Neural progenitor cell (in vitro differentiated cells): Measurements from ENCODE around the gene WDR54. TPM values are rescaled to one million over a fixed set of nuclear protein-coding genes. Genes with fewer than 3 reads are reported as not detected.

ENCODE experiments used
- DNase-seq: peaks from one replicate; pipeline ENCODE4 v3.0.0-alpha.2; 2016; ENCODE audit warnings: low spot score
- H2AFZ ChIP-seq: fragments of 200-600 bp; sonication (generic); replicated peaks from 2 replicates; pipeline ENCODE4 v1.6.1; 2016; ENCODE audit warnings: antibody characterized with exemption
- H3F3A ChIP-seq: fragments of 200-600 bp; sonication (generic); 2 replicates; pipeline ENCODE4 v1.6.1; 2016; ENCODE audit warnings: antibody characterized with exemption, low read depth
- H3K27ac ChIP-seq: fragments of 200-600 bp; sonication (generic); 2 replicates; pipeline ENCODE4 v1.5.1; 2016; ENCODE audit warnings: mild to moderate bottlenecking
- H3K27me3 ChIP-seq: fragments of 200-600 bp; sonication (generic); 2 replicates; pipeline ENCODE4 v1.6.1; 2016; ENCODE audit warnings: mild to moderate bottlenecking, moderate library complexity
- H3K36me3 ChIP-seq: fragments of 200-600 bp; sonication (generic); 2 replicates; pipeline ENCODE4 v1.5.1; 2016
- H3K4me1 ChIP-seq: fragments of 200-600 bp; sonication (generic); 2 replicates; pipeline ENCODE4 v1.6.1; 2016; ENCODE audit warnings: mixed run types
- H3K4me2 ChIP-seq: fragments of 200-600 bp; sonication (generic); 2 replicates; pipeline ENCODE4 v1.6.1; 2016
- H3K4me3 ChIP-seq: fragments of 200-600 bp; sonication (generic); 2 replicates; pipeline ENCODE4 v1.5.1; 2016
- H3K79me2 ChIP-seq: fragments of 200-600 bp; sonication (generic); 2 replicates; pipeline ENCODE4 v1.6.1; 2016; ENCODE audit warnings: low read depth
- H3K9ac ChIP-seq: fragments of 200-600 bp; sonication (generic); 2 replicates; pipeline ENCODE4 v1.6.1; 2016
- H3K9me3 ChIP-seq: fragments of 200-600 bp; sonication (generic); 2 replicates; pipeline ENCODE4 v1.5.1; 2016; ENCODE audit warnings: low read depth
- H4K20me1 ChIP-seq: fragments of 200-600 bp; sonication (generic); 2 replicates; pipeline ENCODE4 v1.6.1; 2016; ENCODE audit warnings: low read depth
- H3K27ac Mint-ChIP-seq: 3 replicates; pipeline ENCODE4 v1.8.0; 2021; ENCODE audit warnings: mixed read lengths
- H3K27me3 Mint-ChIP-seq: 2 replicates; pipeline ENCODE4 v1.8.0; 2022; ENCODE audit warnings: low read depth, mild to moderate bottlenecking, inconsistent platforms, moderate library complexity, mixed read lengths; ENCODE audit not compliant: insufficient read depth
- H3K36me3 Mint-ChIP-seq: 3 replicates; pipeline ENCODE4 v1.8.0; 2021; ENCODE audit warnings: mixed read lengths
- H3K4me1 Mint-ChIP-seq: 3 replicates; pipeline ENCODE4 v1.8.0; 2021; ENCODE audit warnings: mixed read lengths
- H3K4me3 Mint-ChIP-seq: 3 replicates; pipeline ENCODE4 v1.8.0; 2021; ENCODE audit warnings: mild to moderate bottlenecking, moderate library complexity, mixed read lengths
- H3K9me3 Mint-ChIP-seq: 3 replicates; pipeline ENCODE4 v1.8.0; 2020; ENCODE audit warnings: mixed read lengths
- EZH2 ChIP-seq: fragments of 200-600 bp; sonication (generic); IDR thresholded peaks from 2 replicates; pipeline ENCODE4 v1.6.1; 2017; ENCODE audit warnings: antibody characterized with exemption, mild to moderate bottlenecking, moderate library complexity
- EZH2phosphoT487 ChIP-seq: fragments of 200-600 bp; sonication (generic); IDR thresholded peaks from 2 replicates; pipeline ENCODE4 v1.6.1; 2017; ENCODE audit warnings: antibody characterized with exemption
- total RNA-seq: library from RNA; depleted of rRNA; stranded (reverse); fragments of >200 nt; gene quantifications from 2 replicates; pipeline ENCODE4 v1.2.3, GENCODE V29; 2015; ENCODE audit warnings: low replicate concordance
- TF ChIP-seq, protein P1 (sequence below): fragments of 200-600 bp; sonication (generic); IDR thresholded peaks from 2 replicates; pipeline ENCODE4 v1.5.1; 2017; ENCODE audit warnings: antibody characterized with exemption, mild to moderate bottlenecking

WDR54 gene
- total RNA-seq, 1 donor from 2014 or later, result 88.1 TPM

DNA sequence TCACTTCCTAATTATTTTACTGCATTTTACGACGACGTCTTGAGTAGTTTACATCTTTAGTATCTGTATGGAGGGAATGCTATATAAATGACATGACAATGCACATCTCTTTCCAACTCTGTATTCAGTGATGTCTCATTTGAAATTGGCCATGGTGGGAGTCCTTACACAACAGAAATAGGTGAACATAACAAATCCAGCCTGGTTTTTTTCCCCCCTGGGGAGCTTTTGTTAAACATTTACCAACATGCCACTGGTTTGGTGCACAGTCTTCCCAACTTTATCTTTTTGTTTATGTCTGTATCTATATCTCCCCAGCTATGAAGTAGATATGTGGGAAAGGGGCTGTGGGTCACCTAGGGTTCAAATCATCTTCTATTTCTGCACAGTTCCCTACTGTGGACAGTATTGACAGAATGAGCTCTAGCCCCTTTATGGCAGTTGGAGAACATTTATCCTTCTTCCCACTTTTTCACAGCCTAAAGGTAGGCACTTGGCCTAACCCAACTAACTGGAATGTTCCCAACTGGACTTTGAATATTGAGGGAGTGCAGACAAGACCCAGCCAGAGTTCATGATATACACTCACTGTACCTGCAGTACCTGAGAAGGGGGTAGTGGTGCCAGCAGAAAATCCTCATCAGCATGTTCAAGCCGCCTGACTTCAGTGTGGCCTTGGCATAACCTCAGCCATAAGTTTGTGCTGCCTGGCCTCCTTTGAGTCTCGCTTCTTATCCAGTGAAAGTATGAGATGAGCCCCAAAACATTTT, 25.9 kb downstream of the WDR54 start:
- TF ChIP-seq EZH2, result no peak
- H3K4me3 Mint-ChIP-seq, result no peak overlapping the region
- Histone ChIP-seq H3K4me3 (no peak overlapping the region), H3K36me3 (no peaks in the 10 kb centered on the region), H3K4me1 (no peaks in the 10 kb centered on the region), H3K27ac (no peak overlapping the region), H4K20me1 (no peaks in the 10 kb centered on the region), H3K79me2 (no peaks in the 10 kb centered on the region), H3K27me3 (peaks cover 23% of the 10 kb centered on the region), H3K4me2 (no peak overlapping the region), H3K9ac (no peak overlapping the region), H2AFZ (no peak overlapping the region), H3K9me3 (no peaks in the 10 kb centered on the region), H3F3A (peaks cover 6% of the 10 kb centered on the region)
- no peak overlapping the region for H3K27ac Mint-ChIP-seq
- peaks cover 11% of the 10 kb centered on the region for H3K27me3 Mint-ChIP-seq
- no peaks in the 10 kb centered on the region for H3K4me1 Mint-ChIP-seq
- no peak for DNase-seq
- H3K9me3 Mint-ChIP-seq, result no peaks in the 10 kb centered on the region
- no peaks in the 10 kb centered on the region for H3K36me3 Mint-ChIP-seq

DNA sequence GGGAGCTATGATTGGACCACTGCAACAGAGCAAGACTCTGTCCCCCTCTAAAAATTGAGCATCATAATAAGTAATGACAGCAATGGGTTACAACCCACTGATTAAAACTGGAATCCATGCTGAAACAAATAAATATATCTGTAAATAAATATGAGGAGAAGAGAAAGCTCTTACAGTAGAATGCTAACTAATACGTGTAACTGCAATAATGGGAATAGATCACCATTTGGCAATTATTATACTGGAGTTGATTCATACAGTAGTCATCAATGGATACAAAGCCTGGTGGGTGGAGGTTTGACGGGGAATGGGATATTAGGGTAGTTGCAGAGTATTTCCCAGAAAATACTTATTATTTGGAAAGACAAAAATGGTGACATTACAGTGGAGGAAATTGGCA, 27.2 kb downstream of the WDR54 start:
- H3K4me3 Mint-ChIP-seq, result no peak overlapping the region
- Histone ChIP-seq H3K9ac (no peak overlapping the region), H3F3A (peaks cover 5% of the 10 kb centered on the region), H3K4me3 (no peak overlapping the region), H3K27me3 (peaks cover 18% of the 10 kb centered on the region), H4K20me1 (no peaks in the 10 kb centered on the region), H3K4me1 (no peaks in the 10 kb centered on the region), H3K4me2 (no peak overlapping the region), H3K36me3 (no peaks in the 10 kb centered on the region), H2AFZ (no peak overlapping the region), H3K27ac (no peak overlapping the region), H3K9me3 (no peaks in the 10 kb centered on the region), H3K79me2 (no peaks in the 10 kb centered on the region)
- H3K9me3 Mint-ChIP-seq, result no peaks in the 10 kb centered on the region
- H3K36me3 Mint-ChIP-seq, result no peaks in the 10 kb centered on the region
- H3K27me3 Mint-ChIP-seq, result peaks cover 12% of the 10 kb centered on the region
- no peak overlapping the region for H3K27ac Mint-ChIP-seq
- no peaks in the 10 kb centered on the region for H3K4me1 Mint-ChIP-seq
- DNase-seq, result no peak
- TF ChIP-seq, protein P1, sequence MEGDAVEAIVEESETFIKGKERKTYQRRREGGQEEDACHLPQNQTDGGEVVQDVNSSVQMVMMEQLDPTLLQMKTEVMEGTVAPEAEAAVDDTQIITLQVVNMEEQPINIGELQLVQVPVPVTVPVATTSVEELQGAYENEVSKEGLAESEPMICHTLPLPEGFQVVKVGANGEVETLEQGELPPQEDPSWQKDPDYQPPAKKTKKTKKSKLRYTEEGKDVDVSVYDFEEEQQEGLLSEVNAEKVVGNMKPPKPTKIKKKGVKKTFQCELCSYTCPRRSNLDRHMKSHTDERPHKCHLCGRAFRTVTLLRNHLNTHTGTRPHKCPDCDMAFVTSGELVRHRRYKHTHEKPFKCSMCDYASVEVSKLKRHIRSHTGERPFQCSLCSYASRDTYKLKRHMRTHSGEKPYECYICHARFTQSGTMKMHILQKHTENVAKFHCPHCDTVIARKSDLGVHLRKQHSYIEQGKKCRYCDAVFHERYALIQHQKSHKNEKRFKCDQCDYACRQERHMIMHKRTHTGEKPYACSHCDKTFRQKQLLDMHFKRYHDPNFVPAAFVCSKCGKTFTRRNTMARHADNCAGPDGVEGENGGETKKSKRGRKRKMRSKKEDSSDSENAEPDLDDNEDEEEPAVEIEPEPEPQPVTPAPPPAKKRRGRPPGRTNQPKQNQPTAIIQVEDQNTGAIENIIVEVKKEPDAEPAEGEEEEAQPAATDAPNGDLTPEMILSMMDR, result no peak
- TF ChIP-seq EZH2 (no peak), EZH2phosphoT487 (no peak)

DNA sequence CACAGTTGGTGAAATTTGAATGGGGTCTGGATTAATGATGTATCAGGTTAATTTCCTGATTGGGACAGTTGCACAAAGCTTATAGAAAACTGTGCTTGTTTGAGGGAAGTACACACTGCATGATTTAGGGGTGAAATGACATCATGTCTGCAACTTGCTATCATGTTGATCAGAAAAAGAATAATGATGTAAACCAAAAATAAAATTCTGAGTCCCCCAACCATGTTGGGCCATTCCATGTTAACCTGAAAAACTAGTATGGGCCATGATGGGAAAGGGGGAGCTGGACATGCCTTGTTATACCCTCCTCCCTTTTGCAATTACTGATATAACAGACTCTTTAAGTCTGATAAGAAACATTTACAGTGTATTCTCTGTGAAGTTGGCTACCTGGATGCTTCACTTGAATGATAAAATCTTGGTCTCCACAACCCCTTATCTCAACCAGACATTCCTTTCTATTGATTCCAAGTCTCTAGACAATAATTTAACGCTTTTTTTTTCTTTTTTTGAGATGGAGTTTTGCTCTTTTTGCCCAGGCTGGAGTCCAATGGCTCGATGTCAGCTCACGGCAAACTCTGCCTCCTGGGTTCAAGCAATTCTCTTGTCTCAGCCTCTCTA, 29.1 kb downstream of the WDR54 start:
- H3K4me1 ChIP-seq, result peaks cover 4% of the 10 kb centered on the region
- no peak overlapping the region for H3K27ac ChIP-seq
- Mint-ChIP-seq H3K27ac (no peak overlapping the region), H3K4me1 (peaks cover 15% of the 10 kb centered on the region), H3K9me3 (no peaks in the 10 kb centered on the region), H3K27me3 (peaks cover 8% of the 10 kb centered on the region), H3K4me3 (no peak overlapping the region), H3K36me3 (no peaks in the 10 kb centered on the region)
- H3K79me2 ChIP-seq, result peaks cover 5% of the 10 kb centered on the region
- H3K4me3 ChIP-seq, result no peak overlapping the region
- H3K4me2 ChIP-seq, result no peak overlapping the region
- TF ChIP-seq EZH2phosphoT487, result no peak
- TF ChIP-seq EZH2, result no peak
- TF ChIP-seq, protein P1, result no peak
- peaks cover 5% of the 10 kb centered on the region for H3F3A ChIP-seq
- H3K9ac ChIP-seq, result no peak overlapping the region
- no peak overlapping the region for H2AFZ ChIP-seq
- peaks cover 4% of the 10 kb centered on the region for H3K27me3 ChIP-seq
- H3K9me3 ChIP-seq, result no peaks in the 10 kb centered on the region
- no peak for DNase-seq
- H3K36me3 ChIP-seq, result no peaks in the 10 kb centered on the region
- no peaks in the 10 kb centered on the region for H4K20me1 ChIP-seq
